ENCODE measurements around the gene TBC1D25.
"Not testable (repeated sequence)": the region's sequence is repeated elsewhere in the genome, so short reads cannot be mapped to it uniquely, and the experiment has no call there.

- not testable (repeated sequence) for TF ChIP-seq POLR2AphosphoS5 (IDR thresholded peaks at IDR 0.05; ENCODE audit: low read depth); CTCF (conservative IDR thresholded peaks at IDR 0.05; ENCODE audit: low read depth in 2 of 2); EZH2 (IDR thresholded peaks at IDR 0.05; ENCODE audit: low read depth, unreplicated experiment); NANOG (IDR thresholded peaks at IDR 0.05; ENCODE audit: borderline replicate concordance)
Observed at GRCh38 chrX:48525853-48526252, 13.7 kb upstream of the TBC1D25 start.

Measured in GM23338 (cell line).